Measurements from ENCODE around the gene MYL9. TPM values are rescaled to one million over a fixed set of nuclear protein-coding genes. Genes with fewer than 3 reads are reported as not detected.

MYL9 gene
- total and polyA plus RNA-seq, 2 donors: 6.8 to 138 TPM

GRCh38 chr20:36546111-36546736 lies 4.9 kb downstream of the MYL9 start:
- Histone ChIP-seq H3K9me3 (ENCODE audit: control insufficient read depth in 2 of 2, insufficient read depth in 1 of 2, low read length in 1 of 2) (no peaks in the 10 kb centered on the region), H3K36me3 (ENCODE audit: control insufficient read depth in 2 of 2, insufficient read depth in 2 of 2, low read length in 1 of 2) (peaks cover 0 to 3% of the 10 kb centered on the region in 2 donors), H3K27ac (ENCODE audit: low read depth in 1 of 2, low read length in 1 of 2) (no peak overlapping the region), H3K27me3 (ENCODE audit: control insufficient read depth in 2 of 2, insufficient read depth in 1 of 2, low read length in 1 of 2) (peaks cover 0 to 10% of the 10 kb centered on the region in 2 donors), H3K4me3 (ENCODE audit: low read length in 2 of 2) (no peak overlapping the region), H3K4me1 (ENCODE audit: control insufficient read depth in 2 of 2, insufficient read depth in 2 of 2, low read length in 2 of 2) (peaks cover 2 to 4% of the 10 kb centered on the region in 2 donors)
- 91% methylated on average over 14 of the region's 14 CpGs for WGBS
- no peak for DNase-seq (ENCODE audit: low read depth in 6 of 9, low spot score in 9 of 9)

- Histone ChIP-seq H3K4me3 (ENCODE audit: low read length in 2 of 2) (no peak overlapping the region), H3K4me1 (ENCODE audit: control insufficient read depth in 2 of 2, insufficient read depth in 2 of 2, low read length in 2 of 2) (no peaks in the 10 kb centered on the region)
- DNase-seq (ENCODE audit: low read depth in 6 of 9, low spot score in 9 of 9): no peak
These were observed 6.1 kb downstream of the MYL9 start for GRCh38 chr20:36547186-36548005.

GRCh38 chr20:36548006-36548315 lies 6.6 kb downstream of the MYL9 start:
- Histone ChIP-seq H3K4me1 (ENCODE audit: control insufficient read depth in 2 of 2, insufficient read depth in 2 of 2, low read length in 2 of 2) (no peaks in the 10 kb centered on the region), H3K27ac (ENCODE audit: low read depth in 1 of 2, low read length in 1 of 2) (no peak overlapping the region), H3K36me3 (ENCODE audit: control insufficient read depth in 2 of 2, insufficient read depth in 2 of 2, low read length in 1 of 2) (peaks cover 0 to 3% of the 10 kb centered on the region in 2 donors), H3K4me3 (ENCODE audit: low read length in 2 of 2) (no peak overlapping the region), H3K27me3 (ENCODE audit: control insufficient read depth in 2 of 2, insufficient read depth in 1 of 2, low read length in 1 of 2) (no peaks in the 10 kb centered on the region), H3K9me3 (ENCODE audit: control insufficient read depth in 2 of 2, insufficient read depth in 1 of 2, low read length in 1 of 2) (no peaks in the 10 kb centered on the region)
- no peak for DNase-seq (ENCODE audit: low read depth in 6 of 9, low spot score in 9 of 9)
- 88% methylated on average over 12 of the region's 12 CpGs for WGBS

More at GRCh38 chr20:36547186-36548005, 6.1 kb downstream of the MYL9 start:
- WGBS: 94% methylated on average over 12 of the region's 12 CpGs
- H3K36me3 ChIP-seq (ENCODE audit: control insufficient read depth in 2 of 2, insufficient read depth in 2 of 2, low read length in 1 of 2): peaks cover 0 to 3% of the 10 kb centered on the region in 2 donors
- no peak overlapping the region for H3K27ac ChIP-seq (ENCODE audit: low read depth in 1 of 2, low read length in 1 of 2)
- no peaks in the 10 kb centered on the region for H3K27me3 ChIP-seq (ENCODE audit: control insufficient read depth in 2 of 2, insufficient read depth in 1 of 2, low read length in 1 of 2)
- no peaks in the 10 kb centered on the region for H3K9me3 ChIP-seq (ENCODE audit: control insufficient read depth in 2 of 2, insufficient read depth in 1 of 2, low read length in 1 of 2)

DNA sequence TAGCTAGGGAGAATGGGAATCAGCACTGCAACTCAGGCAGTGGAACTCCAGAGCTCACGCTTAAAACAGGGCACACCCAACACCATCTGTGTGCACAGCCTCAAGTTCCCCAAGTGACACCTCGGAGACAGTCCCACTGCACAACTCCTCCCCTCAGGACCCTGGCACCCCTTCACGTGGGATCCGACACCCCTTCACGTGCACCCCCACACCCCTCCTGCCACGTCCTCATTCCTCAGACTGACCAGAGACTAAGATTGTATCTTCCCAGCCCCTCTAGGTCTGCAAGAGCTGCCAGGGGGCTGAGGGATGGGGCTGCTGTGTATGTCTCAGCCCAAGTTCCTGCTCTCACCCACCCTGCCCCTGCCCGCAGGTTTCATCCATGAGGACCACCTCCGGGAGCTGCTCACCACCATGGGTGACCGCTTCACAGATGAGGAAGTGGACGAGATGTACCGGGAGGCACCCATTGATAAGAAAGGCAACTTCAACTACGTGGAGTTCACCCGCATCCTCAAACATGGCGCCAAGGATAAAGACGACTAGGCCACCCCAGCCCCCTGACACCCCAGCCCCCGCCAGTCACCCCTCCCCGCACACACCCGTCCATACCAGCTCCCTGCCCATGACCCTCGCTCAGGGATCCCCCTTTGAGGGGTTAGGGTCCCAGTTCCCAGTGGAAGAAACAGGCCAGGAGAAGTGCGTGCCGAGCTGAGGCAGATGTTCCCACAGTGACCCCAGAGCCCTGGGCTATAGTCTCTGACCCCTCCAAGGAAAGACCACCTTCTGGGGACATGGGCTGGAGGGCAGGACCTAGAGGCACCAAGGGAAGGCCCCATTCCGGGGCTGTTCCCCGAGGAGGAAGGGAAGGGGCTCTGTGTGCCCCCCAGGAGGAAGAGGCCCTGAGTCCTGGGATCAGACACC lies 7.6 kb downstream of the MYL9 start:
- WGBS: 95% methylated on average over 23 of the region's 23 CpGs
- peaks cover 0 to 3% of the 10 kb centered on the region in 2 donors for H3K36me3 ChIP-seq (ENCODE audit: control insufficient read depth in 2 of 2, insufficient read depth in 2 of 2, low read length in 1 of 2)
- DNase-seq (ENCODE audit: low read depth in 6 of 9, low spot score in 9 of 9): no peak
- no peak overlapping the region for H3K4me3 ChIP-seq (ENCODE audit: low read length in 2 of 2)
- no peak overlapping the region for H3K27ac ChIP-seq (ENCODE audit: low read depth in 1 of 2, low read length in 1 of 2)
- H3K9me3 ChIP-seq (ENCODE audit: control insufficient read depth in 2 of 2, insufficient read depth in 1 of 2, low read length in 1 of 2): no peaks in the 10 kb centered on the region
- H3K27me3 ChIP-seq (ENCODE audit: control insufficient read depth in 2 of 2, insufficient read depth in 1 of 2, low read length in 1 of 2): no peaks in the 10 kb centered on the region
- no peaks in the 10 kb centered on the region for H3K4me1 ChIP-seq (ENCODE audit: control insufficient read depth in 2 of 2, insufficient read depth in 2 of 2, low read length in 2 of 2)

DNA sequence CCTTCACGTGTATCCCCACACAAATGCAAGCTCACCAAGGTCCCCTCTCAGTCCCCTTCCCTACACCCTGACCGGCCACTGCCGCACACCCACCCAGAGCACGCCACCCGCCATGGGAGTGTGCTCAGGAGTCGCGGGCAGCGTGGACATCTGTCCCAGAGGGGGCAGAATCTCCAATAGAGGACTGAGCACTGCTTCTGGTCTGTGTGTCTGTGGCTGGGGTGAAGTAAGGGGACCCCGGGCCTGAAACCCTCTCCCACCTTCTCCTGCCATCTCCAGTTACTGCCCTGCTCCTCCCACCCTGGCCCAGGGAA lies 8.3 kb downstream of the MYL9 start:
- Histone ChIP-seq H3K36me3 (ENCODE audit: control insufficient read depth in 2 of 2, insufficient read depth in 2 of 2, low read length in 1 of 2) (peaks cover 0 to 3% of the 10 kb centered on the region in 2 donors), H3K27me3 (ENCODE audit: control insufficient read depth in 2 of 2, insufficient read depth in 1 of 2, low read length in 1 of 2) (no peaks in the 10 kb centered on the region), H3K9me3 (ENCODE audit: control insufficient read depth in 2 of 2, insufficient read depth in 1 of 2, low read length in 1 of 2) (no peaks in the 10 kb centered on the region), H3K27ac (ENCODE audit: low read depth in 1 of 2, low read length in 1 of 2) (no peak overlapping the region), H3K4me1 (ENCODE audit: control insufficient read depth in 2 of 2, insufficient read depth in 2 of 2, low read length in 2 of 2) (no peaks in the 10 kb centered on the region), H3K4me3 (ENCODE audit: low read length in 2 of 2) (no peak overlapping the region)
- DNase-seq (ENCODE audit: low read depth in 6 of 9, low spot score in 9 of 9): no peak
- WGBS: 94% methylated on average over 9 of the region's 9 CpGs

DNA sequence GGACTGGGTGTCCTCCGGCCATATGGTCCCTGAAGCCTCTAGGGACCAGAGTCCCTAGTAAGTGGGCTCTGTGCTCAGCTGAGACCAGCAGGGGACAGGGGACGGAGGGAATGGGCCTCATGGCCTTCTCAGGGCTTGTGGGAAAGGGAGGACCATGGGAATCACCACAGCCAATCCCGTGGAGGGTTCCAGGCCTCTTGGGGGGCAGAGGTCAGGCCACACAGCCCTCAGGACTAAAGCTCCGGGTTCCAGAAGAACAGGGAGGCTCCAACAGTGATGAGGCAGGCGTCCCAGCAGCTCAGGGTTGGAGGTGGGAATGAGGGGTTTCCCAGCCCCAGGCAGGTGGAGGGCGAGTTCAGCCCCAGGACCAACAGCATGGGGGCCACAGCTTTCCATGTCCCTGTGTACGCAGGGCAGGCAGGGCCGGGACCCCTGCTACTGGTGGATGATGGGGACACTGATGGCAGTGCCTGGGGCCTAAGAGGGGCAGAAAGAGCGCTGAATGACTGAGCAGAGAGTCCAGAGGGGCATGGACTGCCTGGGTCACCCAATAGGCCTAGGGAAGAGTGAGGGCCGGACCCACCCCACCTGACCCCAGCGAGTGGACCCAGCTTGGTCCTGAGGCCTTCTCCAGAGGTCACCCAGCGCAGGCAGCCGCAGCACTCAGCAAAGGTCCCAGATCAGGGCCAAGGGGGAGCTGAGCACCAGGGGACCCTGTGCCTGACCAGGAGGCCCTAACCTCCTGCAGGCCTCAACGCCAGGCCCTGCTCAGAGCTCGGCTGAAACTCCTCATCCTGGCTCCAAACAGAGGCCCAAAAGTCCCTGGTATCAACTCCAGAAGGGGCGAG lies 8.8 kb downstream of the MYL9 start:
- DNase-seq (ENCODE audit: low read depth in 6 of 9, low spot score in 9 of 9): no peak
- no peak overlapping the region for H3K4me3 ChIP-seq (ENCODE audit: low read length in 2 of 2)
- WGBS: 97% methylated on average over 16 of the region's 16 CpGs
- H3K4me1 ChIP-seq (ENCODE audit: control insufficient read depth in 2 of 2, insufficient read depth in 2 of 2, low read length in 2 of 2): no peaks in the 10 kb centered on the region
- H3K27me3 ChIP-seq (ENCODE audit: control insufficient read depth in 2 of 2, insufficient read depth in 1 of 2, low read length in 1 of 2): no peaks in the 10 kb centered on the region
- no peaks in the 10 kb centered on the region for H3K9me3 ChIP-seq (ENCODE audit: control insufficient read depth in 2 of 2, insufficient read depth in 1 of 2, low read length in 1 of 2)
- no peak overlapping the region for H3K27ac ChIP-seq (ENCODE audit: low read depth in 1 of 2, low read length in 1 of 2)
- peaks cover 0 to 3% of the 10 kb centered on the region in 2 donors for H3K36me3 ChIP-seq (ENCODE audit: control insufficient read depth in 2 of 2, insufficient read depth in 2 of 2, low read length in 1 of 2)

DNA sequence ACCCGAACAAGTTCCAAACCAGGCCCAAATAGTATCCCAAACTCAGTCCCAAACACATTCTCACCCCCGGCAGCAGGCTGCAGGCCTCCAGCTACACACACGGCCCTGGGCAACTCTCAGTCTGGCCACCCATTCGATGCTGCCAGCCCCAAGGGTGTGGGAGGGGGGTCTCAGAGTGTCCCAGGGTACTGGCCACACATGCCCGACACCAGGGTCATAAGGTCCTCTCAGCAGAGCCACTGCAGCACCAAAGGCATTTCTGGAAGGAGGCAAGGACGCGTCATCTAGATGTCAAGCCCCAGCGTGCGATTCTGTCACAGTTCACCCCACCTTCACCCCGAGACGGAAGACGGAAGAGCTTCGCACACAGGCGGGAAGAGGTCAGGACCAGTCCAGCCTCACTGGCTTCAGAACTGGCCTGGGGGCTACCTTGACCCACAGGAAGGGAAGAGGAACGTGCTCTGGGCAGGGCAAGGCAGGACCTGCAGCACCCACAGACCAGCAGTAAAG lies 9.5 kb downstream of the MYL9 start:
- DNase-seq (ENCODE audit: low read depth in 6 of 9, low spot score in 9 of 9): no peak
- peaks cover 0 to 3% of the 10 kb centered on the region in 2 donors for H3K36me3 ChIP-seq (ENCODE audit: control insufficient read depth in 2 of 2, insufficient read depth in 2 of 2, low read length in 1 of 2)
- H3K4me1 ChIP-seq (ENCODE audit: control insufficient read depth in 2 of 2, insufficient read depth in 2 of 2, low read length in 2 of 2): no peaks in the 10 kb centered on the region
- H3K27me3 ChIP-seq (ENCODE audit: control insufficient read depth in 2 of 2, insufficient read depth in 1 of 2, low read length in 1 of 2): no peaks in the 10 kb centered on the region
- H3K9me3 ChIP-seq (ENCODE audit: control insufficient read depth in 2 of 2, insufficient read depth in 1 of 2, low read length in 1 of 2): no peaks in the 10 kb centered on the region
- no peak overlapping the region for H3K4me3 ChIP-seq (ENCODE audit: low read length in 2 of 2)
- no peak overlapping the region for H3K27ac ChIP-seq (ENCODE audit: low read depth in 1 of 2, low read length in 1 of 2)
- WGBS: 92% methylated on average over 15 of the region's 15 CpGs

- WGBS: 98% methylated on average over 2 of the region's 2 CpGs
These were observed 13.9 kb downstream of the MYL9 start for GRCh38 chr20:36555248-36555647.

More at GRCh38 chr20:36555248-36555647, 13.9 kb downstream of the MYL9 start:
- Histone ChIP-seq H3K4me3 (ENCODE audit: low read length in 2 of 2) (no peak overlapping the region), H3K27me3 (ENCODE audit: control insufficient read depth in 2 of 2, insufficient read depth in 1 of 2, low read length in 1 of 2) (no peaks in the 10 kb centered on the region), H3K36me3 (ENCODE audit: control insufficient read depth in 2 of 2, insufficient read depth in 2 of 2, low read length in 1 of 2) (peaks cover 0 to 3% of the 10 kb centered on the region in 2 donors), H3K4me1 (ENCODE audit: control insufficient read depth in 2 of 2, insufficient read depth in 2 of 2, low read length in 2 of 2) (peaks cover 5 to 8% of the 10 kb centered on the region in 2 donors), H3K9me3 (ENCODE audit: control insufficient read depth in 2 of 2, insufficient read depth in 1 of 2, low read length in 1 of 2) (no peaks in the 10 kb centered on the region), H3K27ac (ENCODE audit: low read depth in 1 of 2, low read length in 1 of 2) (no peak overlapping the region)
- DNase-seq (ENCODE audit: low read depth in 6 of 9, low spot score in 9 of 9): no peak

All from thymus (tissue), 11 donors.